Inflammatory macrophage treated with lipopolysaccharide for 4 hours (primary cell): ENCODE measurements around the gene BRCC3.
A peak's percentile ranks its signal among the peaks of the same experiment; 100 is the strongest.
"Not testable (repeated sequence)": the region's sequence is repeated elsewhere in the genome, so short reads cannot be mapped to it uniquely, and the experiment has no call there.

Source experiments
- DNase-seq: peaks from one replicate; pipeline ENCODE4 v3.0.0-alpha.2; 2020

BRCC3 gene

GRCh38 chrX:155061760-155062159 is 9.5 kb upstream of the BRCC3 start:
- DNase-seq: no peak

GRCh38 chrX:155065035-155065734 is 6.1 kb upstream of the BRCC3 start:
- peak; percentile 49 for DNase-seq

GRCh38 chrX:155068165-155068564 is 3.1 kb upstream of the BRCC3 start:
- DNase-seq: peak; percentile 55

GRCh38 chrX:155069414-155069813 is 1.9 kb upstream of the BRCC3 start:
- DNase-seq: no peak

- DNase-seq: no peak
Measured at GRCh38 chrX:155070038-155070437, 1.3 kb upstream of the BRCC3 start.

GRCh38 chrX:155070663-155070974 is 689 bp upstream of the BRCC3 start:
- DNase-seq: no peak

GRCh38 chrX:155071694-155072280 is 479 bp downstream of the BRCC3 start:
- DNase-seq: peak; percentile 35

- DNase-seq: peak; percentile 36
Measured at GRCh38 chrX:155086202-155086840, 15.0 kb downstream of the BRCC3 start.

- no peak for DNase-seq
Measured at GRCh38 chrX:155086961-155087735, 15.8 kb downstream of the BRCC3 start.

GRCh38 chrX:155094468-155095061 is 23.3 kb downstream of the BRCC3 start:
- peak; percentile 32 for DNase-seq

GRCh38 chrX:155105919-155106318 is 34.6 kb downstream of the BRCC3 start:
- no peak for DNase-seq

GRCh38 chrX:155108427-155108826 is 37.1 kb downstream of the BRCC3 start:
- no peak for DNase-seq

GRCh38 chrX:155112171-155112570 is 40.9 kb downstream of the BRCC3 start:
- DNase-seq: no peak

GRCh38 chrX:155113097-155113496 is 41.8 kb downstream of the BRCC3 start:
- DNase-seq: no peak

GRCh38 chrX:155115174-155115819 is 44.0 kb downstream of the BRCC3 start:
- peak; percentile 33 for DNase-seq

GRCh38 chrX:155127465-155127864 is 56.2 kb downstream of the BRCC3 start:
- DNase-seq: no peak

- no peak for DNase-seq
Measured at GRCh38 chrX:155127940-155128339, 56.6 kb downstream of the BRCC3 start.

GRCh38 chrX:155132110-155132509 is 60.8 kb downstream of the BRCC3 start:
- DNase-seq: no peak

- no peak for DNase-seq
Measured at GRCh38 chrX:155134255-155134654, 62.9 kb downstream of the BRCC3 start.

- DNase-seq: no peak
Measured at GRCh38 chrX:155143959-155144548, 72.7 kb downstream of the BRCC3 start.

GRCh38 chrX:155144926-155145325 is 73.6 kb downstream of the BRCC3 start:
- DNase-seq: no peak

GRCh38 chrX:155147612-155148011 is 76.3 kb downstream of the BRCC3 start:
- DNase-seq: not testable (repeated sequence)
